ENCODE results near the gene KRT23.

KRT23 gene

DNA sequence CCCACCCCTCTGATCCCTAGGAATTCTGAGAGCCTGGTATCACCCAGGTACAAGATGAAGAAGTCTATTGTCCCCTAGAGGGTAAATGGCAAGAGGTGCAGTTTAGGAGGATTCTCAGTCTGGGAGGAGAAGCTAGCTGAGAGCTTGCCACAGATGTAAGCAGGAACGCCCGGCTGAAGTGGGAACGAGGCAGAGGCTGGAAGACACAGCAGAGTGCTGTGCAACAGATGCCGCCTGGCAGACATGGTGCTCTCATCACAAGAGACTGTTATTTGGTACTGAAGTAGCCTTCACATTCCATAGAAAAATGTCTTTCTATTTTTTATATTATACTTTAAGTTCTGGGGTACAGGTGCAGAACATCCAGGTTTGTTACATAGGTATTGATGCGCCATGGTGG, 32.1 kb downstream of the KRT23 start:
- no peak for DNase-seq

DNA sequence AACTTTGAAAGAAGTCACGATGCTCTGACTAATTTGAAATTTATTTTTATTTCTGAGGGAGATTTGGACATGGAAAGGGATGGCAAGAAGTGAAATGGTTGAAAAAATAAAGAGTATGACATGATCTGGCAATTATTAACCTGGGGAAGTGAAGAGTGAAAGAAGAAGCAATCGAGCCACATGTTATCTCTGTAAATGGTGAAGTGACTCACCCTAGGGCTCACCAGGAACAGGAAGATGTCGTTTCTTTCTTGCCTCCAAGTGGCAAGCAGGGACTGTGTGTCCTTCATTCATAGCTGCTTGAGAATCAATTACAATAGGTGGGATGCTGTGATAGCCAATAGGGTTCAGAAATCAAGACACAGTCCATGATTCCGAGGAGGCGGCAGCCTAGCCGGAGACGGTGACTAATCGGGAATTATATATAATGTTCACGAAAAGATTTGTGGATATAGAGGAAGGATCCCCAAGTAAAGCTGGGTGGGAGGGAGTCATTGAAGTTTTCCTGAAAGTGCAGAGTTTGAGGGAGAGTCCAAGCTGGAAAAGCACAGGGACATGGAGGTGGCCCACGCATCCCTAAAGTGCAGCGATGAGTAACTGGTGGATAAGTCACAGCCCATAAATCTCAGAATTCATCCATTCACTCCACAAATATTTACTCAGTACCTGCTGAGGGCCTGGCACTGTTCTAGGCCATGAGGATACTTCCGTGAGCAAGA, 34.2 kb downstream of the KRT23 start:
- DNase-seq, result no peak

DNA sequence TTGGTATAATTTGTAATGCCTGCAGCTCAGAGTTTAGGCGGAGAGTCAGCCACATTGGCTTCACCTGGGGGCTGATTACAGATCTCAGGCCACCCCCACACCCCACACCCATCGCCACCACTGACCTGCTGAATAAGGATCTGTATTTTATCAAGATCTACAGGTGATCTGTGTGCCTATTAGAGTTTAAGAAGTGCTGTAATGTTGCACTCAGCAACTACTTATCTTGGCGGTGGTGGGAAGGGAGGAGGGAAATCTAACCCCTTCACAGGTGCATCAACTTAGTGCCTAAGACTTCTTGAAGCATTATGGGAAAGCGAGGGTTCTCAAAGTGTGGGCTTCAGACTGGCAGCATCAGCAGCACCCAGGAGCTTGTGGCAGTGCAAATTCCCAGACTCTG, 34.9 kb downstream of the KRT23 start:
- no peak for DNase-seq

DNA sequence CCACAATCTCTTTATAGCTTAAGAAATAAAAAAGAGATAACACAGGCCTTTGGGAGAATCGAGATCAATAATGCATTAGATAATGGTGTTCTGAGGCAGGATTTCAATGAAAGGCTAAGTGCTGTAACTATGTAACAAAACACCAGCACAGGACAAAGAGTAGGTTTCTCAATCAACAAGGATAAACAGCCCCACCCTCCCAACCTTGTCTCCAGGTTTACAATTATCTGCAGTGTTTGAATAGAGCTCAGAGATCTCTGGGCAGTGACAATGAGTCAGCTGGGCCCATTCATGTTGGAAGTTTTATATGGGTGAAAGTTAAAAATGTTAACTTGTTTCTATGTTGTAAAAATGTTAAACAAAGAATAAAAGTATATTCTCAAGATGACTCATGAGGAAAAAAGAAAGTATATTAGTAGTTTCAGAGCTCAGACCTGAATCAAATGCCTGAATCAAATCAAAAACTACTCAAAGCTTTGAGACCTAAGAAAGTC, 35.4 kb downstream of the KRT23 start:
- no peak for DNase-seq

DNA sequence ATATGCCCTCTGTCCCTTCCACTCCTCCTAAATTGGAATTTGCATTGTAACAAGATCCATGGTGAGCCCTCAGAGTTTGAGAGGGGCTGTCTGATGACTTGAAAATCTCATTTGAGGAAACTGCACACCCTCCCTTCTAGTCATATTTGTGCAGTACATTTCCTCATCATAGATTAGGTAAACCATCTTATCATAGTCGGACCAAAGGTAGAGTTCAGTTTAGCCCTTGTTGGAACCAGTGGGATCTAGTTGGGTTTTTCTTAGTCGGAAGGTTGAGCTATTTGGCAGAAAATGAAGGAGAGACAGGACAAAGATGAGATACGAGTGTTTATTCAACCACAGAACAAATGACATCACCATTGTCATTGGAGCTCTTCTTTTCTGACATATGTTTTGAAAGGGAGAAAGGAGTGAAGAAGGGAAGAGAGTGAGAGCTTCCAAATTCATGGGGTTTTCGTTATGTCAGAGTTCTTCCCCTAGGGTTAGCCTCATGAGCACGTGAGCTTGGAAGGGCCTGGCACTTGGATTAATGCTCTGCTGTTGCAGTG, 36.6 kb downstream of the KRT23 start:
- no peak for DNase-seq

DNA sequence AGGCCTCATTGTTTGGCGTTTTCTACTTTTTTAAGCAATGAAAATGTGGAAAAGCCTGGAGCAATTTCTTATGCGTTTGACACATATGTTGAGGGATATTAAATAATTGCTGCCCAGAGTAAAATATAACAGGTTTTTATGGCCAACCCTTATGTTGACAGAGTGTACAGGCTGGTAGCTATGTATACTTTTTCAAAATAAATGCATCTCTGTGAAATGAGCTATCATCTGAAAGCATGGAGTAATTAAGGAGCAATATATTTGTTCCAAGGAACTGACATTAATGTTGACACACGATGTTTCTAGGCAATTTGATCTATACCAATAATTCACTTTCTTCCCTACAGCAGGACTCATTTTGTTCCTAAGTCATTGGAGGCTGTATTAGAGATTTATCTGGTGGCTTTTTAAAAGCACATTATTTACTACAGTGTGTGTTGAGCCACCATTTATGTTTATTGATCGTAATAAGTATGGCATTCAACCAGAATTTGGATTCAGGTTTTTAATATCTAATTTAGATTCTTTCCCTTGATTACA, 40.5 kb downstream of the KRT23 start:
- DNase-seq, result no peak

DNA sequence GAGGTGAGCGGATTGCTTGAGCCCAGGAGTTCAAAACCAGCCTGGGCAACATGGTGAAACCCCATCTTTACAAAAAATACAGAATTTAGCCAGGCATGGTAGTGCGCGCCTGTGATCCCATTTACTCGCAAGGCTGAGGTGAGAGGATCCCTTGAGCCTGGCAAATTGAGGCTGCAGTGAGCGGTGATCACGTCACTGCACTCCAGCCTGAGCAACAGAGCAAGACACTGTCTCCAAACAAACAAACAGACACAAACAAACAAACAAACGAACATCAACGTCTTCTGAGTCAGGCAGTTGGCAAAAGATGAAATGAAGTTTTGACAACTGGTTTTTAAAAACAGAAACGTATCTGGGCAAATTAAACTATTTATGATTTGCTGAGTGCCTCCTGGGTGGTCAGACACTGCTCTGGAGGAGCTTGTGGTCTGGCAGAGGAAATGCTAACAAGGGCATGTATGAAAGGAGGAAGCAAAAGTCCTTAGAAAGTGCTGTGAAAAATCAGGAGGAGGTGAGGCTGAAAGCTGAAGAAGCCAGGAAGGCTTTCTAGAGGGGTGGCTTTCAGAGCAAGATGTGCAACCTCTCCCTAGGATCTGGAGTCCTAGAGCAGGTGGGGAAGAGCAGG, 42.2 kb downstream of the KRT23 start:
- no peak for DNase-seq

DNA sequence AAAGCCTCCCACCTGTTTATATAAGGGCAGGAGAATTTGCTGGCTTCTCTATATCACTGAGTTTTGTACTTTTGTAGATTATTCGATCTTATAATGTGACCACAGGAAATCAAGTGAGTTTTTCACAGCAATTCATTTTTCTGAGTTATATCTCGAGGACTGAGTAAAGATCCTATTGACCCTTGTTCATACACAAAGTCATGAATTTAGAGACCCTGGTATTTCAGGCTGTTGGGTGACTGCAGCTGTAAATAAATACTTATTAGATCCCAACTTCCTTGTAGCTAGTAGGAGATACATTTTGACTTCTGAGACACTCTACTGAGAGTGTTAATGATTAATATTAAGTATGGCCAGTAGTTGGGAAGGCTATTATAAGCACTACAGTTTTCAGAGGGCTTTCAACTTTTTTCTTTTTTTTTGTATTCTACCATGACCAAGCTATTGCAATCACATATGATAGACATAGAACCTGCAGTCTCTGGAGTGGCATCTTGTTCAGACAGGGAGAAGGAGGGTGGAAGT, 49.2 kb downstream of the KRT23 start:
- no peak for DNase-seq

DNA sequence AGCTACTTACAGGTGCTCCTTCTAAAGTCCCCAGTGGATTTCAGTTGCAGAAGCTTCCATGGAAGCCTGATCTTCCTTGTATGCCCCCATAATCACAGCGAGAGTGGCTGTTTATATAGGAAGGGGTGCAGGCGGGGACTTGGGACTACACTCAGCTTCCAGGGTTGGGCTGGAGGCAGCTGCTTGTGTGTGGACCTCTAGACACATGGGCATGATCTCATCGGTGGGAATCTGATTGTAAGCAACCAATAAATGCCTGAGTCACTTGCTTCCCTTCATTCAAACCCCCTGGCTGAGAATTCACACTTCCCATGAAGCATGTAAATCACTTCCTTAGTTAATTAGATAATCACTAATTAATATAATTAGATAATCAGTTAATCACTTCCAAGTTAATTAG, 51.4 kb downstream of the KRT23 start:
- no peak for DNase-seq

DNA sequence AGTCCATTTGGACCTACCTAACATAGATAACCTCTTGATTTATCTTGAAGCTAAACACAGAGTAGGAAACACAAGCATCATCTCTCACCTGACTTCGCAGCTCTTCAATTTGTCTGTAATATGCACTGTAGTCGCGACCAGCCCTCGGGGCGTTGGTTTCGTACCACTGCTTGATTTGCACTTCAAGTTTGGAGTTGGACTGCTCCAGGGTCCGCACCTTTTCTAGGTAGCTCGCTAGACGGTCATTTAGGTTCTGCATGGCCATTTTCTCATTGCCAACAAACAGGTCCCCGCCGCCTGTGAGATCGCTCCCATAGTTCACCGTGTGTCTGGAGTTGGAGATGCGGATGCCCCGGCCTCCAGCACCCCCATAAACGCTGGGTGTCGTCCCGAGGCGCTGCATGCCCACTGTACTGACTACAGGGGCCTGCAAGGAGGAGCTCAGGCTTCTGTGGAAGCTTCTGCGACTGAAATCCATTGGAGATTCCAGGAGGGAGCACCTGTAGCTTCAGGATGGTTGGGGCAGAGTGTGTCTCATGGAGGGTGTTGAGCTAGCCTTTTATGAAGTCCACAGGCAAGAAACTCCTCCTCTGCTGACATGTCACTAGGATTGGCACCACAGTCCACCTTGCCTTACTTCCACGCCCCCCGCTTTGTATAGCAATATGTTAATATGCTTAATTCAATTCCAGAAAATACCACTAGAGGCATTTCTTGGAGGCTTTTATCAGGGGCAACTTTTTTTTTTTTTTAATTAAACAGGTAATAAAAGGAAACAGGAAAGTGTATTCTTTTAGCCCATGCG, 52.5 kb downstream of the KRT23 start, which contains the start of gene KRT20:
Gene KRT20, minus strand, starts transcription at position 535 of the 805 bp plus-strand sequence. Its CDS starts 57 bp downstream, at position 478.
- no peak for DNase-seq

DNA sequence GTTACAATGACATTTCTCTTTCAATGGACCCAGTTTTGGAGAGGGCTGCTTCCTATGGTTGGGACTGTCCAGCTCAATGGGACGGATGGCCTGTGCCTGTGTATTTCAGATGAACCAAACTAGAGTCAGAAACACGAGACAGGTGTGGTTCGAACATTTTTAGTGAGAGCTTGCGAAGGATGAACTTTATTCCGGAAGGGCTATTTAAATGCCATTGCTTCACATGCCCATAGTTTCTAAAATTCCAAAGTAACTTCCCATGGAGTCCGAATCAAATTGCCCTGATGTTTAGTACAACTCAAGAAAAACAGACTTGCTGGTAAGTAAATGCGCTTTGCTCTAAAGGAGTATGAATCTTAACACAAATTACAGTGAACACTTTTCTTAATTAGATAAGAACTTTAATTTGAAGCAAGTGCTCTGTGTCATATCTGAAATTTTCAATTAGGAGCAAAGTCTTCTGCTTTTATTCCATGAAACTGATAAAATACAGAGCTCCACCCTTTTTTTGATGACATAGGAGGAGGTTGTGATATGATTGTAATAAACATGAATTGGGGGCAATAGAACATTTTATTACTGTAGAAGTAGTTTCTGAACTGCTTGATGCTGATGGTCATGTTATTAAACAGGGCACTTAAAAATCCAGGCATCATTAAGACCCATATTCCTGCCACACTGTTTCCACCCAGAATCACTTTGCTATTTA, 53.7 kb downstream of the KRT23 start:
- DNase-seq, result no peak

DNA sequence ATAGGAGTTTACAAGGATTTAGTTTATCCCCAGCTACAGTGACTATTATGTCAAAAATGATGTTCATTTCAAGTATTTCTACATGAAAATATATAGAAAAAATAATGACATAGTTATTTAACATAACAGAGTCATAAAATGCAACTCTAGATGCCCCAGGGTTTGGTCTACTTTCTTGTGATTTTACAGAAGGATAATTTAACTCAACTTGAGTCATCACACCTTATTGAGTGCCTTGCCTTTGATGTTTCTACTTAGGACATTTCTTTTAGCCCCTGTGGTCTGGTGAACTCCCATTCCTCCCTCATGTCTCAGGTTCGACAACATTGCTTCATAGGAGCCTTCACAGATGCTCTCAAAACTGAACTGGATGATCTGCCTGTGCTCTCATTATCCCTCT, 54.4 kb downstream of the KRT23 start:
- no peak for DNase-seq

DNA sequence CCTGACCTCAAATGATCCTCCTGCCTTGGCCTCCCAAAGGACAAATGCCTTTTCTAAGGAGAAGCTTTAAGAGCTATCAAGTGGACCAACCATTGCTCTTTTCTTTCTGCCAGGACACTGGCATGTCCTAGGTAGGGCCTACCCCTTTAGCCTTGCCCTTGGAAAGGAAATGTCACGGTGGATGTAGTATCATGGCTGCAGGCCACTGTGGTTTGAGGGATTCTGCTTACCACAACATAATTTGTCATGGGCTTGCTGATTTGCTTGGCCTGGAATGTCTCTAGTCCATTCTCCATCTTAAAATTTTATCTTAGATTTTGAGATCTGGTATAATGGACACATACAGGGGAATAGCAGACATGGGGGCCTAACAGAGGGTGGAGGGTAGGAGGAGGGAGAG, 58.4 kb downstream of the KRT23 start:
- DNase-seq, result no peak

DNA sequence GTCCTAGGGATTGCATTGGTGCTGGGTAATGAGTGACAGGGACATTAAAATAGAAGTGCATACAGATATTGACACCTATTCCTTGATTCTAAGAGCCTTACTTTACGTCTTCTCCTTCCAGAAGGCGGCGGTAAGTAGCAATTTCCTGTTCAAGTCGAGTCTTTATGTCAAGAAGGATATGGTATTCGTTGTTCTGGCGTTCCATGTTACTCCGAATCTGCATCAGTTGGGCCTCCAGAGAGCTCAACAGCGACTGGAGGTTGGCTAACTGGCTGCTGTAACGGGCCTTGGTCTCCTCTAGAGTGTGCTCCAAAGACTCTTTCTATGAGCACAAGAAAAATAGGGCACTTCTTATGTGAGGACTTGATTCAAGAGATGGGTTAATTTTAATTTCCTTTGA, 59.4 kb downstream of the KRT23 start:
- no peak for DNase-seq

DNA sequence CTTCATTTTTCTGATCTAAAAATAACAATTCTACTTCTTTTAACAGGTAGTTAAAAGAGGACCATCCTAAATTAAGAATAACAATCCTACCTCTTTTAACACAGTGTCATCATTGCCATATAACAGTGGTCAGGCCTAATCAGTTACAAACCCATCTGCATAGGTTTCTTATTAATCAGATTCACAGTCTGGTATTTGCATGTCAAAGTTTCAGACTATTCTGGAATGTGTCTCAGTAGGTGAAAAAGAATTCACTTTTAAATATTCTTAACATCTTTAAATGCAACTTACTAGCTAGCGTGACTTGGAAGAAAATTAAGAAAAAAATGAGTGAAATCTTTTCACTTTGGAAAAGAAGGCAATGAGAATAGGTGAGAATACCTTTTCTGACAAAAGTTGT, 63.6 kb downstream of the KRT23 start:
- DNase-seq, result no peak

DNA sequence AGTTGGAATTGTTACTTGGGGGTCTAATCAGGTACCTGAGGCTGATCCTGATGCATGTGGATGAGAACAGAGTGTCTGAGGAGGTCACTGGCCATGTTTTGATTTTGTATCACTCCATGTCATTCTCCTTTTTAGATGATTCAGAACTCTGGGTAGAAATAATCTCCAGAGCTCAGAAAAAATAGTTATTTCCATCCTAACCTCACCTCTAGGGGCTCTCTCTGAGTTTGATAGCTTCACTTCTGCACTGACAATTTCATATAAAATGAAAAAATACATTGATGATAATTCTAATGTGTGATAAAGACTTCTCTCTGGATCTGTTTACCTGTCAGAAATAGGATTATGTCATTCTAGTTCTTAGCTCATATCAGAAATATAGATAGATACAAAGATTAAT, 64.2 kb downstream of the KRT23 start:
- DNase-seq, result no peak
